BLaER1 (cell line): ENCODE data around the gene CASQ2.

ENCODE experiments used
- H3K27ac ChIP-seq: shearing (Covaris generic); formaldehyde crosslinking; 2 replicates; pipeline ENCODE4 v1.8.1; 2022
- H3K27me3 ChIP-seq: shearing (Covaris generic); formaldehyde crosslinking; 2 replicates; pipeline ENCODE4 v1.8.1; 2022
- H3K36me3 ChIP-seq: shearing (Covaris generic); formaldehyde crosslinking; 2 replicates; pipeline ENCODE4 v1.8.1; 2022
- H3K4me1 ChIP-seq: shearing (Covaris generic); formaldehyde crosslinking; 2 replicates; pipeline ENCODE4 v1.8.1; 2022
- H3K4me2 ChIP-seq: shearing (Covaris generic); formaldehyde crosslinking; 2 replicates; pipeline ENCODE4 v1.8.1; 2022
- H3K4me3 ChIP-seq: shearing (Covaris generic); formaldehyde crosslinking; 2 replicates; pipeline ENCODE4 v1.8.1; 2022
- H3K9ac ChIP-seq: shearing (Covaris generic); formaldehyde crosslinking; 2 replicates; pipeline ENCODE4 v1.8.1; 2022
- H3K9me3 ChIP-seq: shearing (Covaris generic); formaldehyde crosslinking; 2 replicates; pipeline ENCODE4 v1.8.1; 2022
- H4K20me1 ChIP-seq: shearing (Covaris generic); formaldehyde crosslinking; 2 replicates; pipeline ENCODE4 v1.8.1; 2022
- Cebpa-rat ChIP-seq: shearing (Covaris generic); IDR thresholded peaks from 2 replicates; pipeline ENCODE4 v1.8.1; 2022

Gene CASQ2

GRCh38 chr1:115722221-115722620 lies 46.3 kb downstream of the CASQ2 start:
- no peak overlapping the region for H3K4me2 ChIP-seq
- no peaks in the 10 kb centered on the region for H4K20me1 ChIP-seq
- H3K4me3 ChIP-seq: no peak overlapping the region
- no peak for TF ChIP-seq Cebpa-rat
- no peaks in the 10 kb centered on the region for H3K9me3 ChIP-seq
- no peaks in the 10 kb centered on the region for H3K4me1 ChIP-seq
- H3K27ac ChIP-seq: no peak overlapping the region
- no peaks in the 10 kb centered on the region for H3K27me3 ChIP-seq
- no peaks in the 10 kb centered on the region for H3K36me3 ChIP-seq
- H3K9ac ChIP-seq: no peak overlapping the region

- Histone ChIP-seq H3K4me1 (no peaks in the 10 kb centered on the region), H3K9me3 (no peaks in the 10 kb centered on the region), H4K20me1 (no peaks in the 10 kb centered on the region), H3K4me2 (no peak overlapping the region), H3K27ac (no peak overlapping the region), H3K27me3 (no peaks in the 10 kb centered on the region), H3K36me3 (no peaks in the 10 kb centered on the region), H3K4me3 (no peak overlapping the region), H3K9ac (no peak overlapping the region)
- no peak for TF ChIP-seq Cebpa-rat
These were observed 49.2 kb downstream of the CASQ2 start for GRCh38 chr1:115719285-115719684.

GRCh38 chr1:115718011-115718754 lies 50.3 kb downstream of the CASQ2 start:
- Histone ChIP-seq H3K9ac (no peak overlapping the region), H3K4me1 (no peaks in the 10 kb centered on the region), H3K4me3 (no peak overlapping the region), H3K27ac (no peak overlapping the region), H3K4me2 (no peak overlapping the region), H4K20me1 (no peaks in the 10 kb centered on the region), H3K36me3 (no peaks in the 10 kb centered on the region), H3K27me3 (no peaks in the 10 kb centered on the region), H3K9me3 (no peaks in the 10 kb centered on the region)
- no peak for TF ChIP-seq Cebpa-rat

GRCh38 chr1:115717541-115717940 lies 51.0 kb downstream of the CASQ2 start:
- TF ChIP-seq Cebpa-rat: no peak
- H4K20me1 ChIP-seq: no peaks in the 10 kb centered on the region
- H3K4me1 ChIP-seq: no peaks in the 10 kb centered on the region
- no peak overlapping the region for H3K4me3 ChIP-seq
- no peak overlapping the region for H3K9ac ChIP-seq
- no peaks in the 10 kb centered on the region for H3K27me3 ChIP-seq
- no peaks in the 10 kb centered on the region for H3K36me3 ChIP-seq
- H3K27ac ChIP-seq: no peak overlapping the region
- H3K4me2 ChIP-seq: no peak overlapping the region
- H3K9me3 ChIP-seq: no peaks in the 10 kb centered on the region

- Histone ChIP-seq H4K20me1 (no peaks in the 10 kb centered on the region), H3K4me3 (no peak overlapping the region), H3K9ac (no peak overlapping the region), H3K9me3 (no peaks in the 10 kb centered on the region), H3K27me3 (no peaks in the 10 kb centered on the region), H3K27ac (no peak overlapping the region), H3K4me2 (no peak overlapping the region), H3K36me3 (no peaks in the 10 kb centered on the region), H3K4me1 (no peaks in the 10 kb centered on the region)
- TF ChIP-seq Cebpa-rat: no peak
These were observed 53.9 kb downstream of the CASQ2 start for GRCh38 chr1:115714572-115715141.

- H3K4me2 ChIP-seq: no peak overlapping the region
- no peak overlapping the region for H3K27ac ChIP-seq
- TF ChIP-seq Cebpa-rat: no peak
- H3K4me1 ChIP-seq: no peaks in the 10 kb centered on the region
- no peaks in the 10 kb centered on the region for H3K36me3 ChIP-seq
- H3K9ac ChIP-seq: no peak overlapping the region
- H3K4me3 ChIP-seq: no peak overlapping the region
- no peaks in the 10 kb centered on the region for H3K27me3 ChIP-seq
- no peaks in the 10 kb centered on the region for H3K9me3 ChIP-seq
- no peaks in the 10 kb centered on the region for H4K20me1 ChIP-seq
These were observed 54.6 kb downstream of the CASQ2 start for GRCh38 chr1:115713906-115714305.

GRCh38 chr1:115712911-115713609 lies 55.5 kb downstream of the CASQ2 start:
- Histone ChIP-seq H4K20me1 (no peaks in the 10 kb centered on the region), H3K36me3 (no peaks in the 10 kb centered on the region), H3K27ac (no peak overlapping the region), H3K4me1 (no peaks in the 10 kb centered on the region), H3K4me3 (no peak overlapping the region), H3K27me3 (no peaks in the 10 kb centered on the region), H3K4me2 (no peak overlapping the region), H3K9me3 (no peaks in the 10 kb centered on the region), H3K9ac (no peak overlapping the region)
- TF ChIP-seq Cebpa-rat: no peak

GRCh38 chr1:115710859-115711624 lies 57.5 kb downstream of the CASQ2 start:
- H3K9ac ChIP-seq: no peak overlapping the region
- no peak overlapping the region for H3K4me2 ChIP-seq
- H3K36me3 ChIP-seq: no peaks in the 10 kb centered on the region
- no peak for TF ChIP-seq Cebpa-rat
- no peak overlapping the region for H3K27ac ChIP-seq
- H3K9me3 ChIP-seq: no peaks in the 10 kb centered on the region
- no peak overlapping the region for H3K4me3 ChIP-seq
- H4K20me1 ChIP-seq: no peaks in the 10 kb centered on the region
- no peaks in the 10 kb centered on the region for H3K27me3 ChIP-seq
- no peaks in the 10 kb centered on the region for H3K4me1 ChIP-seq

- Histone ChIP-seq H3K27me3 (no peaks in the 10 kb centered on the region), H3K9me3 (no peaks in the 10 kb centered on the region), H3K9ac (no peak overlapping the region), H3K27ac (no peak overlapping the region), H4K20me1 (no peaks in the 10 kb centered on the region), H3K4me2 (no peak overlapping the region), H3K4me1 (no peaks in the 10 kb centered on the region), H3K4me3 (no peak overlapping the region), H3K36me3 (no peaks in the 10 kb centered on the region)
- TF ChIP-seq Cebpa-rat: no peak
These were observed 61.7 kb downstream of the CASQ2 start for GRCh38 chr1:115706587-115707425.
